ENCODE measurements around the gene AOPEP. TPM values are rescaled to one million over a fixed set of nuclear protein-coding genes. Genes with fewer than 3 reads are reported as not detected.

The AOPEP gene
- total RNA-seq, 1 donor from 2014 or later, result 92.3 TPM

GRCh38 chr9:95111716-95112115 lies 385.2 kb downstream of the AOPEP start:
- no peak for TF ChIP-seq CTCF (IDR thresholded peaks at IDR 0.05)
- Mint-ChIP-seq H3K36me3 (ENCODE audit: low read depth) (peaks cover 14% of the 10 kb centered on the region), H3K9me3 (ENCODE audit: low read depth) (no peaks in the 10 kb centered on the region), H3K27me3 (ENCODE audit: low read depth) (no peaks in the 10 kb centered on the region), H3K4me1 (ENCODE audit: low read depth) (peaks cover 52% of the 10 kb centered on the region), H3K4me3 (ENCODE audit: unreplicated experiment) (no peak overlapping the region), H3K27ac (ENCODE audit: unreplicated experiment) (no peak overlapping the region)
- no peak for DNase-seq (ENCODE audit: low spot score)

GRCh38 chr9:95112436-95113280 lies 386.2 kb downstream of the AOPEP start:
- peaks cover 13% of the 10 kb centered on the region for H3K36me3 Mint-ChIP-seq (ENCODE audit: low read depth)
- H3K4me3 Mint-ChIP-seq (ENCODE audit: unreplicated experiment), result no peak overlapping the region
- H3K27ac Mint-ChIP-seq (ENCODE audit: unreplicated experiment), result no peak overlapping the region
- H3K9me3 Mint-ChIP-seq (ENCODE audit: low read depth), result no peaks in the 10 kb centered on the region
- H3K4me1 Mint-ChIP-seq (ENCODE audit: low read depth), result peaks cover 52% of the 10 kb centered on the region
- no peak for DNase-seq (ENCODE audit: low spot score)
- no peak for TF ChIP-seq CTCF (IDR thresholded peaks at IDR 0.05)
- no peaks in the 10 kb centered on the region for H3K27me3 Mint-ChIP-seq (ENCODE audit: low read depth)

GRCh38 chr9:95115104-95115503 lies 388.6 kb downstream of the AOPEP start:
- no peak for DNase-seq (ENCODE audit: low spot score)
- Mint-ChIP-seq H3K27me3 (ENCODE audit: low read depth) (no peaks in the 10 kb centered on the region), H3K36me3 (ENCODE audit: low read depth) (peaks cover 7% of the 10 kb centered on the region), H3K4me1 (ENCODE audit: low read depth) (peaks cover 56% of the 10 kb centered on the region), H3K4me3 (ENCODE audit: unreplicated experiment) (no peak overlapping the region), H3K27ac (ENCODE audit: unreplicated experiment) (peak overlapping the region; percentile 78), H3K9me3 (ENCODE audit: low read depth) (no peaks in the 10 kb centered on the region)
- no peak for TF ChIP-seq CTCF (IDR thresholded peaks at IDR 0.05)

- TF ChIP-seq CTCF (IDR thresholded peaks at IDR 0.05), result peak; percentile 55
- H3K4me1 Mint-ChIP-seq (ENCODE audit: low read depth), result peaks cover 63% of the 10 kb centered on the region
- H3K27me3 Mint-ChIP-seq (ENCODE audit: low read depth), result no peaks in the 10 kb centered on the region
- no peak for DNase-seq (ENCODE audit: low spot score)
- H3K36me3 Mint-ChIP-seq (ENCODE audit: low read depth), result peaks cover 9% of the 10 kb centered on the region
- H3K9me3 Mint-ChIP-seq (ENCODE audit: low read depth), result no peaks in the 10 kb centered on the region
- peak overlapping the region; percentile 84 for H3K27ac Mint-ChIP-seq (ENCODE audit: unreplicated experiment)
- no peak overlapping the region for H3K4me3 Mint-ChIP-seq (ENCODE audit: unreplicated experiment)
Observed at GRCh38 chr9:95116002-95116807, 389.7 kb downstream of the AOPEP start.

- Mint-ChIP-seq H3K27ac (ENCODE audit: unreplicated experiment) (peak overlapping the region; percentile 84), H3K9me3 (ENCODE audit: low read depth) (no peaks in the 10 kb centered on the region), H3K4me1 (ENCODE audit: low read depth) (peaks cover 67% of the 10 kb centered on the region), H3K27me3 (ENCODE audit: low read depth) (no peaks in the 10 kb centered on the region), H3K4me3 (ENCODE audit: unreplicated experiment) (no peak overlapping the region), H3K36me3 (ENCODE audit: low read depth) (peaks cover 9% of the 10 kb centered on the region)
- no peak for TF ChIP-seq CTCF (IDR thresholded peaks at IDR 0.05)
- no peak for DNase-seq (ENCODE audit: low spot score)
Observed at GRCh38 chr9:95116808-95117204, 390.3 kb downstream of the AOPEP start.
